Measurements from ENCODE around the gene TRMT44. TPM values are rescaled to one million over a fixed set of nuclear protein-coding genes. Genes with fewer than 3 reads are reported as not detected.

Gene TRMT44
- total RNA-seq, 2 experiments from 2014 or later, result 24.1 to 29.2 TPM

Other genes with a start within 250 kb of the TRMT44 start
- 10 to 100 TPM; 28.5 to 28.8 TPM for gene SH3TC1, start 241.5 kb upstream of the TRMT44 start, total RNA-seq
- not detected for gene HTRA3, start 171.0 kb upstream of the TRMT44 start, total RNA-seq
- 10 to 100 TPM; 42.3 to 45.8 TPM for gene ACOX3, start 54 bp upstream of the TRMT44 start, total RNA-seq
- gene GPR78, start 139.6 kb downstream of the TRMT44 start, total RNA-seq, result not detected
- gene CPZ, start 152.0 kb downstream of the TRMT44 start, total RNA-seq, result not detected

All from activated CD4-positive, alpha-beta memory T cell treated with anti-CD3 and anti-CD28 coated beads for 36 hours (primary cell).